COLO668 (cell line): Measurements from ENCODE around the gene TMEM132C.

Experiments
- DNase-seq: peaks from one replicate; lab custom pipeline; 2025; ENCODE audit not compliant: unreplicated experiment; lab: John Stamatoyannopoulos, UW

TMEM132C gene

GRCh38 chr12:128745772-128746689 is 479.1 kb downstream of the TMEM132C start:
- peak; percentile 11 for DNase-seq

- DNase-seq: no peak
Observed at GRCh38 chr12:128747441-128747840, 480.5 kb downstream of the TMEM132C start.

GRCh38 chr12:128752386-128752785 is 485.4 kb downstream of the TMEM132C start:
- no peak for DNase-seq

GRCh38 chr12:128753438-128753837 is 486.5 kb downstream of the TMEM132C start:
- no peak for DNase-seq

GRCh38 chr12:128754275-128754674 is 487.3 kb downstream of the TMEM132C start:
- no peak for DNase-seq

DNA sequence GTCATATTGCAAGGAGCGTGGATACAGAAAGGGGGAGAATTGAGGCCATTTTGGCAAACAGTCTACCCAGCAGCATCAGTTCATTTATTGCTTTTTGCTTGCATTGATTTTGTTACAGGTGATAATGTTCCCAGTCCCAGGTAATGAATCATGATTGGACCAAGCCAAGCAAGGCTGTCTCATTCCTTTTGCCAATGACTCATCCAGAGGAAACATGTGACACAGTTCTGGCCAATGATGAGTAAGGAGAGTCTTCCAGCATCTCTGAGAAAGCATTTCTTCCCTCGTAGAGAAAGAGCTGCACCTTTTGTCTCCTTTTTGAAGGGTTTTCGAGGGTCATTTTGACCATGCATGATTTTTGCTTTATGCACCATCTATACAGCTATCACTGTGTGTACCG is 488.6 kb downstream of the TMEM132C start:
- DNase-seq: no peak
